Measurements from ENCODE around the gene NHLRC3. TPM values are rescaled to one million over a fixed set of nuclear protein-coding genes. Genes with fewer than 3 reads are reported as not detected.
A peak's percentile ranks its signal among the peaks of the same experiment; 100 is the strongest.

The NHLRC3 gene
- total and polyA plus RNA-seq, 2 donors (not counting 1 experiment from before 2014, with no cell fraction given): 9.8 to 24.3 TPM

DNA sequence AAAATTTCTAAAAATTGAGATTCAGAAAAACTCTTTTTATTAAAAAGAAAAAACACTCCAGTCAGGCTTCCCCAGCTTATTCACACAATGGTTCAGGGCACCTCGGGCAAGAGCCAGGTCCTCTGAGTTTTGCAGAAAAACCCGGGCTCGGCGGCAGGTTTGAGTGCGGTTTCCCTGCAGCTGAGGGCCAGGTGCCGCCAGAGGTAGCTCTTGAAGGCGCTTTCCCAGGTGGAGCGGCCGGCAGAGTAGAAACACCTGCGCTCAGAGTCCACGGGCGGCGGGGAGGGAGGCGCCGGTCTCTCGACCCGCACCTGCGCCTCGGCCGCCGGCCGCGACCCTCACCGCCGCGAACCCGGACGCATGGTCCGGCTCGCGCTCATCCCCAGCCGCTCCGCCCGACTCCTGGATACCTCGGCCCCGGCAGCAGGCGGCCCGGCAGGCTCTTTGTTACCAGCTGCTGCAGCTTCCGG lies 811 bp upstream of the NHLRC3 start:
- H3K4me2 ChIP-seq (ENCODE audit: extremely low read depth, insufficient read depth, low read length): peak overlapping the region; percentile 92
- peak overlapping the region; percentile 89 to 99 (median 96) for H3K4me3 ChIP-seq (replicated peaks in 1 of 4; ENCODE audit: control extremely low read depth in 1 of 4, insufficient read depth in 1 of 4, low read depth in 3 of 4, low read length in 4 of 4)
- H3K27ac ChIP-seq (ENCODE audit: insufficient read depth, low read length): peak overlapping the region; percentile 84
- H3K4me1 ChIP-seq (ENCODE audit: control insufficient read depth, extremely low read depth, insufficient read depth, low read length): no peaks in the 10 kb centered on the region
- no peak for DNase-seq (ENCODE audit: low read depth in 2 of 2)
- no peaks in the 10 kb centered on the region for H3K27me3 ChIP-seq (ENCODE audit: control insufficient read depth, insufficient read depth, low read length)
- no peaks in the 10 kb centered on the region for H4K20me1 ChIP-seq (ENCODE audit: control insufficient read depth, extremely low read depth, insufficient read depth, low read length)
- peak overlapping the region; percentile 98 for H2AFZ ChIP-seq (ENCODE audit: low read length)
- peaks cover 47% of the 10 kb centered on the region for H3K79me2 ChIP-seq (ENCODE audit: control insufficient read depth, insufficient read depth, low read length)
- H3K9ac ChIP-seq (ENCODE audit: insufficient read depth, low read length): peak overlapping the region; percentile 85
- H3K36me3 ChIP-seq (ENCODE audit: control insufficient read depth, insufficient read depth, low read length): no peaks in the 10 kb centered on the region
- H3K9me3 ChIP-seq (ENCODE audit: control insufficient read depth, insufficient read depth, low read depth, low read length): no peaks in the 10 kb centered on the region
- TF ChIP-seq, protein P1, sequence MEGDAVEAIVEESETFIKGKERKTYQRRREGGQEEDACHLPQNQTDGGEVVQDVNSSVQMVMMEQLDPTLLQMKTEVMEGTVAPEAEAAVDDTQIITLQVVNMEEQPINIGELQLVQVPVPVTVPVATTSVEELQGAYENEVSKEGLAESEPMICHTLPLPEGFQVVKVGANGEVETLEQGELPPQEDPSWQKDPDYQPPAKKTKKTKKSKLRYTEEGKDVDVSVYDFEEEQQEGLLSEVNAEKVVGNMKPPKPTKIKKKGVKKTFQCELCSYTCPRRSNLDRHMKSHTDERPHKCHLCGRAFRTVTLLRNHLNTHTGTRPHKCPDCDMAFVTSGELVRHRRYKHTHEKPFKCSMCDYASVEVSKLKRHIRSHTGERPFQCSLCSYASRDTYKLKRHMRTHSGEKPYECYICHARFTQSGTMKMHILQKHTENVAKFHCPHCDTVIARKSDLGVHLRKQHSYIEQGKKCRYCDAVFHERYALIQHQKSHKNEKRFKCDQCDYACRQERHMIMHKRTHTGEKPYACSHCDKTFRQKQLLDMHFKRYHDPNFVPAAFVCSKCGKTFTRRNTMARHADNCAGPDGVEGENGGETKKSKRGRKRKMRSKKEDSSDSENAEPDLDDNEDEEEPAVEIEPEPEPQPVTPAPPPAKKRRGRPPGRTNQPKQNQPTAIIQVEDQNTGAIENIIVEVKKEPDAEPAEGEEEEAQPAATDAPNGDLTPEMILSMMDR (conservative IDR thresholded peaks at IDR 0.05 in 1 of 2, IDR thresholded peaks at IDR 0.05 in 1 of 2; ENCODE audit: low read depth in 1 of 2, low read length in 2 of 2): no peak
- TF ChIP-seq EZH2 (IDR thresholded peaks at IDR 0.05; ENCODE audit: low read length, missing control alignments): no peak

GRCh38 chr13:39038569-39039030 lies 344 bp downstream of the NHLRC3 start:
- peak overlapping the region; percentile 97 for H3K4me2 ChIP-seq (ENCODE audit: extremely low read depth, insufficient read depth, low read length)
- no peaks in the 10 kb centered on the region for H3K27me3 ChIP-seq (ENCODE audit: control insufficient read depth, insufficient read depth, low read length)
- TF ChIP-seq, protein P1 (conservative IDR thresholded peaks at IDR 0.05 in 1 of 2, IDR thresholded peaks at IDR 0.05 in 1 of 2; ENCODE audit: low read depth in 1 of 2, low read length in 2 of 2): no peak
- no peak for TF ChIP-seq EZH2 (IDR thresholded peaks at IDR 0.05; ENCODE audit: low read length, missing control alignments)
- peak overlapping the region; percentile 85 for H3K9ac ChIP-seq (ENCODE audit: insufficient read depth, low read length)
- H3K27ac ChIP-seq (ENCODE audit: insufficient read depth, low read length): peak overlapping the region; percentile 84
- no peaks in the 10 kb centered on the region for H3K36me3 ChIP-seq (ENCODE audit: control insufficient read depth, insufficient read depth, low read length)
- H4K20me1 ChIP-seq (ENCODE audit: control insufficient read depth, extremely low read depth, insufficient read depth, low read length): no peaks in the 10 kb centered on the region
- DNase-seq (ENCODE audit: low read depth in 2 of 2): peak; percentile 15 to 48
- H3K4me3 ChIP-seq (replicated peaks in 1 of 4; ENCODE audit: control extremely low read depth in 1 of 4, insufficient read depth in 1 of 4, low read depth in 3 of 4, low read length in 4 of 4): peak overlapping the region; percentile 71 to 99 (median 92)
- peaks cover 44% of the 10 kb centered on the region for H3K79me2 ChIP-seq (ENCODE audit: control insufficient read depth, insufficient read depth, low read length)
- no peaks in the 10 kb centered on the region for H3K9me3 ChIP-seq (ENCODE audit: control insufficient read depth, insufficient read depth, low read depth, low read length)
- H3K4me1 ChIP-seq (ENCODE audit: control insufficient read depth, extremely low read depth, insufficient read depth, low read length): no peaks in the 10 kb centered on the region
- peak overlapping the region; percentile 98 for H2AFZ ChIP-seq (ENCODE audit: low read length)

DNA sequence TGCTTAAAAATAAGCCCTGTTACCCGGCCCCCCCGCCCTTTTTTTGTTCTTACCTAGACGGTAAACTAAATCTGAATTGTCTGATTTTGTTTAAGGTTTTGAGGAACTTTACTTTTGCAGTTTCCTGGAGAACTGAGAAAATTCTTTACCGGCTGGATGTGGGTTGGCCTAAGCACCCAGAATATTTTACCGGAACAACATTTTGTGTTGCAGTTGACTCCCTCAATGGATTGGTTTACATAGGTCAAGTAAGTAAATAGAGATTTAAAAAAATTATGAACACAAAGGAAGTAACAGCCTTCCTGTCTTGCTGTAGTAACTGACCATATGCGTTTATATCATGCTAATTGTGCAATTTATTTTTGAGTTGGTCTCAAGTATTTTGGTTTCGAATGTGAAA lies 785 bp downstream of the NHLRC3 start:
- Histone ChIP-seq H2AFZ (ENCODE audit: low read length) (peak overlapping the region; percentile 98), H3K4me3 (replicated peaks in 1 of 4; ENCODE audit: control extremely low read depth in 1 of 4, insufficient read depth in 1 of 4, low read depth in 3 of 4, low read length in 4 of 4) (peak overlapping the region; percentile 71 to 99 (median 92)), H3K27me3 (ENCODE audit: control insufficient read depth, insufficient read depth, low read length) (no peaks in the 10 kb centered on the region), H3K4me1 (ENCODE audit: control insufficient read depth, extremely low read depth, insufficient read depth, low read length) (no peaks in the 10 kb centered on the region), H3K36me3 (ENCODE audit: control insufficient read depth, insufficient read depth, low read length) (no peaks in the 10 kb centered on the region), H4K20me1 (ENCODE audit: control insufficient read depth, extremely low read depth, insufficient read depth, low read length) (no peaks in the 10 kb centered on the region), H3K4me2 (ENCODE audit: extremely low read depth, insufficient read depth, low read length) (peak overlapping the region; percentile 97), H3K9ac (ENCODE audit: insufficient read depth, low read length) (peak overlapping the region; percentile 85), H3K27ac (ENCODE audit: insufficient read depth, low read length) (no peak overlapping the region), H3K79me2 (ENCODE audit: control insufficient read depth, insufficient read depth, low read length) (peaks cover 40% of the 10 kb centered on the region), H3K9me3 (ENCODE audit: control insufficient read depth, insufficient read depth, low read depth, low read length) (no peaks in the 10 kb centered on the region)
- no peak for DNase-seq (ENCODE audit: low read depth in 2 of 2)
- no peak for TF ChIP-seq EZH2 (IDR thresholded peaks at IDR 0.05; ENCODE audit: low read length, missing control alignments)
- TF ChIP-seq, protein P1 (conservative IDR thresholded peaks at IDR 0.05 in 1 of 2, IDR thresholded peaks at IDR 0.05 in 1 of 2; ENCODE audit: low read depth in 1 of 2, low read length in 2 of 2): no peak

All from fibroblast of lung (primary cell).